ENCODE results near the gene SGMS1.
A peak's percentile ranks its signal among the peaks of the same experiment; 100 is the strongest.
"Not testable (repeated sequence)": the region's sequence is repeated elsewhere in the genome, so short reads cannot be mapped to it uniquely, and the experiment has no call there.

SGMS1 gene

DNA sequence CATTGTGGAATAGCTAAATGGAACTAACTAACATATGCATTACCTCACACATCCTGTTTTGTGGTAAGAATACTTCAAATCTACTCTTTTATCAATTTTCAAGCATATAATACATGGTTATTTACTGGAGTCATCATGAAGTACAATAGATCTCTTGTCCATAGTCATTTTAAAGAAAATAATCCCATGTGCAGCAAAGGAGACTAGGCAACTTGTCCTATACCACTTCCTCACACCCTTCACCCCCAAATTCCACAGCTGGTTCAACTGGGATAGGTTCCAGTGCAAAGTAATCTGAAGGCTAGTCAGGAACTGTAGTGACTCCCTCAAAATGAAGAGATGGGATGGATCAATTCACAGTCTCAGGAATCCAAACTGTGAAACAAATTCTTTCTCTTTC lies 176.1 kb downstream of the SGMS1 start:
- no peak for DNase-seq

DNA sequence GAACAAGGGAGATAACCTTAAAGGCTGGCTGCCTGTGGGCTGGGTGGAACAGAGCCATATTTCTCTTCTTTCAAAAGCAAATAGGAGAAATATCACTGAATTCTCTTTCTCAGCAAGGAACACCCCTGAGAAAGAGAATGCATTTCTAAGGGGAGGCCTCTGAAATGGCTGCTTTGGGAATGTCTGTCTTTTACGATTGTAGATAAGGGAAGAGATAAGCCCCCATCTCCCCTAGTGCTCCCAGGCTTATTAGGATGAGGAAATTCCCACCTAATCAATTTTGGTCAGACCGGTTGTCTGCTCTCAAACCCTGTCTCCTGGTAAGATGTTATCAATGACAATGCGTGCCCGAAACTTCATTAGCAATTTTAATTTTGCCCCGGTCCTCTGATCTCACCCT lies 178.0 kb downstream of the SGMS1 start:
- DNase-seq: not testable (repeated sequence)

DNA sequence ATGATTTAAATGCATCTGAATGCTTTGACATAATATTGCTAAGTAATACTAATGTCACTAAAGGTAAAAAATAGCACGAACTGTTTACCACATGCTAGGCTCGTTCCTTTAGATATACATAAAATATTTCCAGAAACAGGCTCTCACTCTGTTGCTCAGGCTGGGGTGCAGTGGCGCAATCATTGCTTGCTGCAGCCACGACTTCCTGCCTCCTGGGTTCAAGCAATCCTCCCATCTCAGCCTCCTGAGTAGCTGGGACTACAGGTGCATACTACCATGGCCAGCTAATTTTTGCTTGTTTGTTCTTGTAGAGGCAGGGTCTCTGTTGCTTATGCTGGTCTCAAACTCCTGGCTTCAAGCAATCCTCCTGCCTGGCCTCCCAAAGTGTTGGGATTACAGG lies 183.3 kb downstream of the SGMS1 start:
- DNase-seq: no peak

DNA sequence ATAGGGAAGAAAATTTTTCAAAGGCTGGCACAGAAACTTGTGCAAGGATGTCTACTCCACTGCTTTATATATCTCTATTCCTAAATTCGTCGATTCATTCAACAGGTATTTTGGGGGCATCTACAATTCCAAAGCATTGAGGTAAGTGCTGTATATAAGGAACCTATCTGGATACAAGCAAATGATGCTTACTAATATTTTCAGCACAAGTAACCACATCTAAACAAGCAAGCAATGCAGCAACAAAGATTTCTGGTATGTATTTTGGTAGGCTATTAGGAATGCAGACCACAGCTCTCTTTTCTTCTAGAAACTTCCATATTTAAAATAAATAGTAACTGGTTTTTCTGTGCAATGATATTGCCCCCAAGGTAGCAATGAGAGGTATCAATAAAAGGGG lies 183.9 kb downstream of the SGMS1 start:
- DNase-seq: no peak

DNA sequence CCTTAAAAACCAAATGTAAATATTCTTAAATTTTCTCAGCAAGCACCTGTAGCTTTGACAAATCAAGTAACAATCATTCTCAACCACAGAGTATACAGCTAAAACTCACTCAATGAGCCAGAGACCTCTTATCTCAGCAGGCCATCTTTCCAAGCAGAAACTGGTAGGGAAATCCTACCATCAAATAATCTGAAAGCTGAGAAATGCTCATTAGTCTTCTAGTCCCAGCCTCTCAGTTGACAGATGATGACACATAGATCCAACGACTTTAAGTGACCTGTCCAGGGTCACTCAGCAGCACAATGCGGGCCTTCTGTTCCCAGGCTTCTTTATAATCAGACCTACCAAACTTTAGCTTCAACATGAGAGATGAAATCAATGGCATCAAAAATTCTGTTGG lies 184.6 kb downstream of the SGMS1 start:
- DNase-seq: no peak

DNA sequence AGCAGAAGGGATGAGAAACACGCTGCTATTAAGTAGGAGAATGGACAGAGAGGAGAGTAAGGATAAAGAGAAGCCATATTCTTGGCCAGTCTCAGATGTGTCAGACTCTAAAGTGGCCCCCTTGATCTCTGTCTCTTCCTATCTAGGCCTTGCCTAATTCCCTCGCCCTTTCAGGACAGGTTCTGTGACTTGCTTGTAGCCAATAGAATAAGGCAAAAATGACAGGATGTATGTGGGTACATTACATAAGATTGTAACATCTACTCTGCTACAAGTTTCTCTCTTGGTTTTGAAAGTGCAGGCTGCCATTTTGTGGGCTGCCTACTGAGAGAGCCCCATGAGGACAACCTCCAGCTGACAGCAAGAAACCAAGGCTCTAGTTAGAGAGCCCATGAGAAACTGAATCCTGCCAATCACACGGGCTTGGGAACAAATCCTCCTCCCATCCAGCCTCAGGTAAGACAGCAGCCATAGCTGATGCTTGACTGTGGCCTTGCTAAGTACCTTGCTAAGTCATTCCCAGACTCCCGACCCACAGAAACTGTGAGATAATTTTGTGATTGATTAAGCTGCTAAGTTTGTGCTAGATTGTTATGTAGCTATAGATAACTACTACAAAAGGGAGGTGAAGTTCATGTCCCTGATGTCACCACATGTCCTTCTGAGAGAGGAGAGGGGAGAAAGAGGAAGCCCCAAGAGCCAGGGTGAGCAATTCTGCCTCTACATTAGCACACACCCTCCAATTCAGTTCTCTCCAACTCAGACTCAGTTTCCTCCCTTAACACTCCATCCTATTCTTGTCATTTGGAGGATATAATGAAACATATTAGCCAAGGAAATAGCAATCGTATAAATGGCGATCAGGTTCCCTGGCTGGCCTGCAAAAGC lies 185.5 kb downstream of the SGMS1 start:
- DNase-seq: no peak

DNA sequence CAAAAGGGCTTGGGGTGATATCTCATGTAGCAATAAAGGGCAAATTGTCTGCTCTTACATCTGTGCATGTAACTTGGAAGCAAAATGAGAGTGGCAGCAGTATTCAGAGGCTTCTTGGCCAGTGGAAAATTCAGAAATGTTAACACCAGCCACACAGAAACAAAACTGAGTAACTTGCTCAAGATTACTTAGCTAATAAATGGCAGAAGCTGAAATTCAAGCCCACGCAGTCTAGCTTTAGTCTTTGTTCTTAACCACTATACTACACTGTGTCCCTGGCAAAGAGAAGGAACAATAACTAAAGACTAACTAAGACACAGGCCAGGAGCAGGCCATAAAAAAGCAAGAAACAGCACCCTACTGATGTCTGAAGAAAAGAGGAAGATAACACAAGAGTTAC lies 186.5 kb downstream of the SGMS1 start:
- DNase-seq: no peak

DNA sequence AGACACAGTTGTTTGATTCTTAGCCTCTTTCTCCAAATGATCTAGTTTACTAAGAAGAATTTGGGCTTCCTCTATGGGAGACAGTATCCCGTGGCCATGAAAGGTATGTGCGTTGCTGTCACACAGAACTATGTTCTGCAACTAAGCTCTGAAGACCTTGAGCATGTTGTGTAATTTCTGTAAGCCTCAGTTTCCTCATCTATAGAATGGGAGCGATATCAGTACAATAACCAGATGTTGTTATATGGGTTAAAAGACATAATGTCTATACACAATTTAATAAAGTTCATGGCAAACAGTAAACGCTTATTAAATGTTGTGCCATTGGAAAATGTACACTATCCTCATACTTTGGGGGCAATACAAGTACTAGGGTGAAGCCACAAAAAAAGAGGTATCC lies 187.0 kb downstream of the SGMS1 start:
- no peak for DNase-seq

DNA sequence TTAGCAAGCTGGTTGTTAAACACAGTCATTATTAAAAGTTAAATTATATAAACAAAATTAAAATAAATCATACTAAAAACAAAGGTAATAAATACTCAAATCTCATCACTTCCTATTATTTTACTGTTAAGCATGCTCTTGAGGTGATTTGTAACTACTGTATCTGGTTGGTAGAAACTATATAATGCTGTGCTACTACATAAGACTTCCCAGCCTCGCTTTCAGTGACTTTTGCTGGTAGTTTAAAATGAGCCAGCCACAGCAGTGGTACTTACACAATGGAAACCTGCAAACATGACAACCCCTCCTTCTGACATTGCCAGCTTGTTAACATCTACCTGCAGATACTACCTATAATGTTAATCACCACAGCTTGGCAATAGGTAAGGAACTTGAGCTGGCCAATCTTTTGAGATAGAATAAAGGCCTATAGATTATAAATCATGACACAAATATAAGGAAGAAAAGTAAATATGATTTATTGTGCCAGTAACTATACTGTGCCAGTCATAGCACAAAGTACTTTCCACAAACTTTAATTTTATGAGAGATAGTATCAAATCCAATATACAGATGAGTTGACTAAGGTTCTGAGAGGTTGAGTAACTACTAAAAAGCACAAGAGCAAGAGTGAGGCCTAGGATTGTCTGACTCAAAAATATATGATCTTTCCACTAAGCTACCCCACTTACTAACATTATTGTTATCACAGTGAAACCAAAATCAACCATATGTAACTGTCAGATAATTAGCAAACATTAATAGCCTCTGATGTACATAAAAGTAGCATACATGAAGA lies 191.3 kb downstream of the SGMS1 start:
- DNase-seq: no peak

DNA sequence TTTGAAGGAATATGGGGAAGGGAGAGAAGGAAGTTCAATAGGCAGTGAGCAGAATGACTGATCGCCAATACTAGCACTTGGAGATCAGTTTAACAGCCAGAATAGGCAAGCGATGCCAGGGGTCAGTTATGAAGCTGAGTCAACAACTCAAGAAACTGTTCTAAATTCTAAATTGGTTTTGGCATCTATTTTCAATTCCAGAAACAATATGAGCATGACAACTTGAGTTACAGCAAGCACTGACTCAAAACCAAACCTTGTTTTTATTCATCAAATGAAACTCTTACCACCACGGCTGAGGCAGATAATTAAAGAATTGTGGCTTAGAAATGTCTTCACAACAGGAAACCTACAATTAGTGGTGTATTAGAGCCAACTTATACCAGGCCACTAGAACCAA lies 192.0 kb downstream of the SGMS1 start:
- DNase-seq: no peak

DNA sequence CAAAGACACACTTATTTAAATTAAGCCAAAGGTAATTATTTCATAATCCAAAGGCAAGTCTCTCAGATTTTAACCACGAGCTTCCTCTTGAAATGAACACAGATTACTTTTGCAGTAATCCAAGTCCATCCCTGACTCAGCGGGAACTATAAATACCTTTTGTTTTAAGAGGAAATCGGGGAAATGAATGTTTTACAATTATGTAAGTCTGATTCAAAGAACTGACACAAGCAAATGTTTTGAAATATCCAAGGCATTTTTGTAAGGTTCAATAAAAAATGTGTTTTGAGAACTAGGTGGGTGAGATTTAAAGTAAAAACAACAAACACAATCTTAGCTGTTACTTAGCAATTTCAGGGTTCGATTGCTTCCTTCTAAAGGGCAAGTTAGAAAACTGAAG lies 192.6 kb downstream of the SGMS1 start:
- DNase-seq: no peak

DNA sequence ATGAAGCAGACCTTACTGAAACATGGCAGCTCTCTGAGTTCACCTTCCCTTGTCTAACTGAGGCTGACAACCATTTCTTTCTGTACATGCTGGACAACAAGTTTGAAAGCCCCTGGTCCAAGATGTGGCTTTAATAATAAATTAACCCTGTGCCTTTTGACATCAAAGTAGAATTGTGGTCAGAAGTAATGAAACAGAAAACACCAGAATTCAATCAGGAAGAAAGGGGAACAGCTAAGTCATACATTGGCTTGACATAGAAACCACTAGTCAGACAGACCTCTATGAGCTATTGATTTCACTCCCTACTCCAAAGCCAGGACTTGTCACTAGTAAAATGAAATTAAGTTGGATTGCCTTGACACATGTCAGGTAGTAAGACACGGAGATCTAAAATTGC lies 197.3 kb downstream of the SGMS1 start:
- DNase-seq: no peak

DNA sequence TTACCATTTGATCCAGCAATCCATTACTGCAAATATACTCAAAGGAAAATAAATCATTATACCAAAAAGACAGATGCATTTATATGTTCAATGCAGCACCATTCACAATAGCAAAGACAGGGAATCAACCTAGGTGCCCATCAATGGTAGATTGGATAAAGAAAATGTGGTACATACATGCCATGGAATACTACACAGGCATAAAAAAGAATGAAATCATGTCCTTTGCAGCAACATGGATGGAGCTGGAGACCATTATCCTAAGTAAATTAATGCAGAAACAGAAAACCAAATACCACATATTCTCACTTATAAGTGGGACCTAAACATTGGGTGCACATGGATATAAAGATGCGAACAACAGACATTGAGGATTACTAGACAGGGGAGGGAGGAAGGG lies 198.5 kb downstream of the SGMS1 start:
- not testable (repeated sequence) for DNase-seq

DNA sequence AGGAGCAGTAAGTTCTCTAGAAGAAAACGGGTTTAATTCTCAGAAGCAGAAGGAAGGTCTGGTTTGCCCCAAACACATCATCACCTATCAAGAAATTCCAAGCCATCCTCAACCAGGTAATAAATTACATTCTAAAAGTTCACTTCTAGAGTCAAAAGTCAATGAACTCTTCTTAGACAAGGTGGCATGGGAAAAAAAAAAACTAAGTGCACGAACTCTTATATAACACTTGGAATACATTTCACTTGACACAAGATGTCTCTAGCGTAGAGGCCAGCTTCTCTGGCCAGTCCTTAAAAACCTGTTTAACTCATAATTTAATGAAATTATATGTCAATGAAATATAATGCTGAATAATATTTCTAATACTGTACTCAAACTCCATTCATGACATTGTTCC lies 200.3 kb downstream of the SGMS1 start:
- no peak for DNase-seq

DNA sequence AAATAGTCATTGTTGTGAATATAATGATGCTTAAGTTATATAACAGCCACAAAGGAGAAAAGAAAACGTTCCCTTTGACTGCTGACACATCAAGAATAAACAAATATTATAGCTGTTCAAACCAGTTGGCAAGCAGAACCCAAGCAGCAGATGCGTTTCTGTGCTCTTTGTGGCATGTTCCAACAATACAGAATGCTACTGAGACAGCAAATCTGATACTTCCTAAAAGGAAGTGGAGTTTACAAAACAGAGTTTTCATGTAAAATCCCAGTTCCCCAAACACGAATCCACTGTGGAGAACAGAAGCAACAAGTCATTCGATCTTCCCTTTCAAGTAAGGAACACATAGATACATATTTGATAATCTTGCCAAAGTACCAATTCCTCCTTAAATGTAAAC lies 201.5 kb downstream of the SGMS1 start:
- no peak for DNase-seq

DNA sequence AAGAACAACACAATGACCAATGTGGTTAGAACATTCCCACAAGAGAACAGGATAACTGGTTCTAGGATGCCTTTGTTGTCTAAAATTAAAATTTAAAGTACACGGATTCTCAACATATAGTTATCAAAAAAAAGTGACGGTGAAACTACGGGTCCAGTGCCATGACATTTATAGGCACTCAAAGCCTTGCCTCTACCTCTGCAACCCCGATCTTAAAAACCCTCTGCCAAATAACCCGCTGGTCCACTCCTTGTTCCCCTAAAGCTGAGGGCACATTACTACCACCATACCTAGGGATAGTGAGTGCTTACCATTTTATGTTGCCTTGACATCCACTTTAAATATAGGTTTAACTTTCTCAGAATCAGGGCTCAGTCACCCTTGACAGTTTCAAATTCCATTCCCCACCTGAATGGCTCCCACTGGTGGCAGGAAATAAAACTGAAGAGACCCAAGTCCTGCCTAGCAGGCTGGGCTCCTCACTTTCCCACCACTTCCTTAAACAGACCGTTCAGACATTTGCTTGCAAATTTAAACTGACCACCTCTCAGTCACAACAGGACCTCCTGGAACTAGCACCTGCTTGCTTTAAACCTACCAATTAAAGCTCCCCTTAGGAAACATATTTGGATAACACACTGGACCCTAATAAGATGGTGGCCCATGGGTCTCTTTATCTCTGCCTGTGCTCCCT lies 202.6 kb downstream of the SGMS1 start:
- DNase-seq: no peak

DNA sequence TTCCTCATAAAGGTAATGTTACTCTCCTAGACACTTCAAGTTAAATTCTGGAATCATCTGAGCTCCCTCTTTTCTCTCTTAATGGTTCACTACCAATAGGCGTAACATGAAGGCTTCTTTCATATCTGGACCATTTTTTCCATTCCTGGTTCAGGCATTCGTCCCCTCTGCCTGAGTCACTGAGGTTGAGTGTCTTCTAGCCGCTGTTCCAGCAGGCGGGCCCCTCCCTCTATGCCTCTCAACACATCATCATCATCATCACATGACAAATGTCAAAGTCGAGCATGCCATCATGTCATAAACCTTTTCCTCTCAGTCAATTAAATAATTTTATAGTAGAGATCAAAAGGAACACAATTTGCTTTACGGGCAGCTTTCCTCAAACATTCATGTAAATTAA lies 203.6 kb downstream of the SGMS1 start:
- DNase-seq: no peak

DNA sequence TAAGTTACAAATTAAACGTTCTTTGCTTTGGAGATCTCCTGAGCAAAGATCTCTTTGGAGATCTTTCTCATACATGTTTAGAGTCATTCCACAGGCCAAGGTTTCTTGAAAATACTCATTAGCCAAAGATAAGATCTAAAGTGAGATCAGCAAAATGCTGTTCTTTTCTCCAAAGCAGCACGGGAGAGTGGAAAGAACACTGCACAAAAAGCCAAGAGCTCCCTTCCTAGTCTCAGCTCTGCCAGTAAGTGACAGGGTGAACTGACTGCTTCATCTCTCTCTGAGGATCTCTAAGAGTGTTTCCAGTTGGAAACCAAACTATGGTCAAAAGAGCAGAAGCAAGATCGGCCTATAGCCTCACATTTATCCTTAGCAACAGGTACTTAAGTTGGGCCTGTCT lies 204.0 kb downstream of the SGMS1 start:
- no peak for DNase-seq

DNA sequence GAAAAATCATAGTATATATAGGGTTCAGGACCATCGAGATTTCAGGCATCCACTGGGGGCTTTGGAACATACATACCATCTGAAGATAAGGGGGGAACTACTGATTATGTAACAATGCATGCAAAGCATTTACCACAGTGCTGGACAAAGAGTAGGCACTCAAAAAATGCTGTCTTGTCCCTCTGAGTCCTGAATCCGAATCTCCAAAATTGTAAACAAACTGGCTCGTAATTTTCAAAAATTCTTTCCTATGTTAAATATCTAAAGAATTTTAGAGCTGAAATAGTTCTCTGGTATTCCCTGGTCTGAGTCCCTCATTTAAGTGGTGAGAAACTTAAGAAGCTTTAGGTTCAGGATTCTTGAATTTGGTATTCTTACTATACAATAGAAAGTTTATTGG lies 204.7 kb downstream of the SGMS1 start:
- no peak for DNase-seq

DNA sequence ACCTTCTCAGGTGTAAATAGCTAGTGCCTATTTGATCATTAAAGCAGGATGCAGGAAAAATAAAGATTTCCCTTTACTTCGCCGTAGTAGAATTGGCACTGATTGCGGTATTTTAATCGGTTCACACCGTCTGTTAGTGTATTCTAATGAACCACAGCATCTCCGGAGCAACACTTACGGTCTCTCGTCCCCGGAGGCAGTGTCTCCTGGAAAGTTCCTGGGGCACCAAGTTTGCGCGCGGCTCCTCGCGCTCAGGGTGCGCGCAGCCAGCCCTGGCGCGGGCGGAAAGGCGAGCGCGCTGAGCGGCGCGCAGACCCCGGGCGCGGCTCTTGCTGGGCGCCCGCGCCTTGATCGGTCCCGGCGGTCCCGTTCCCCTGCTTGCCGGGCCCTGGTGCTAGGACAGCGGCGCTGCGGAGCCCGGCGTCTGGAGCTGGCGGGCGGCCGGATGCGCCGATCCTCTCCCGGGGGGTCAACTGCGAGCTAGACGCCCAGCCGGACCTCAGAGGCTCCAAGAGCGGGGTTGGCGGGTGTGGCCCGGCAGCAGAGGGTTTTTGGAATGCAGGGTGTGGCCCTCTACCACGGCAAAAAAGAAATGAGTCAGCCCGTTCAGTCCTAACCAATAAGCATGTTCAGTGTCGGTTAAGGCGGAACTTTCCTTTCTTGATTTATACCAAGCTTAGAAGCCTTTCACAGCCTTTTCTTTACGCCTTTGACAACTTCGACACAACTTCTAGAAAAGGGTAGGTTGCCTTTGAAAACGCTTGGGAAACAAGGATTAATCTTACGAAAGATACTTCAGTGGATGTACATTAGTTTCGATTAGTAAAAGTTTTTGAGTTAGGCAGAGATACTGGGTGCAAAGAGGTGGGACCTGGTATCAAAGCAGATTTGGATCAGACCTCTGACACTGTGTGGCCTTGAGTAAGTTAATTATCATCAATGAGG lies 205.6 kb downstream of the SGMS1 start:
- DNase-seq: peak; percentile 5

DNA sequence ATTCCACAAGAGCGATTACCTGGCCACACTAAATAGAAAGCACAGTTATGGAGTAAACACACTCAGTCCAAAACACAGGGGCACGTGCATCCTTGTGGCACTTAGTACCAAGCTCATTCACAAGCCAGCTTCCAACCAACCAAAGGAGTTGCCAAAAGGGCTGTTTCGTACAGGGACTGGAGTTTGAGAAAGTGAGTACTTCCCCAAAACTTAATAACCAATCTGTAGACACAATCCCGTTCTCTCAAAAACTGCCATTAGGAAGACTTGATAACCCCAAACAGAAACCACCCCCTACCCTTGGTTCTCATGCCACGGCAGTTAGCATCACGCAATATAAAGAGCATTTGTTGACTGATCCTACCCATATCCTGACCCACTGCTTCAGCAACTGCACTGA lies 206.3 kb downstream of the SGMS1 start:
- DNase-seq: no peak

DNA sequence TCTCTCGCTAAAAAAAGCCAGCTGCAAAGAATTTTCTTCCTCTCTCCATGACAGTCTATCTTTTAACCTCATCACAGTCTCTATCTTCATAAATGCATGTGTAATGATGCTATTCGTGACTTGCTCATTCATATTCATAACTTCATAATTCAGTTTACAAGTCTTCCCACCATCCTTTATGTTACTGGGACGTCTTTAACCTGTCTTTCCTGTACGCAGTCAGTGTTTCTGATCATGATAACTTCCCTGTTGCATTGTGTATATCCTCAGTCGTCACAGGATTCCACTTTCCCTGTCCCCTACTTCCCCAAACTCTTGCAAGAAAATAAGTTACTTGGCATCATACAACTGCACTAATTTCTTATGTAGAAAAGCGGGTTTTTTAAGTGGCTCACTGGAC lies 206.9 kb downstream of the SGMS1 start:
- DNase-seq: no peak
